Measurements from ENCODE around the gene ZFP90.
A peak's percentile ranks its signal among the peaks of the same experiment; 100 is the strongest.
"Not testable (repeated sequence)": the region's sequence is repeated elsewhere in the genome, so short reads cannot be mapped to it uniquely, and the experiment has no call there.

Gene ZFP90

GRCh38 chr16:68519225-68519745 lies 19.8 kb upstream of the ZFP90 start:
- no peak for DNase-seq (ENCODE audit: low read depth)

- DNase-seq (ENCODE audit: low read depth), result peak; percentile 74
Measured at GRCh38 chr16:68520649-68521086, 18.4 kb upstream of the ZFP90 start.

- no peak for DNase-seq (ENCODE audit: low read depth)
Measured at GRCh38 chr16:68524069-68524820, 14.8 kb upstream of the ZFP90 start.

DNA sequence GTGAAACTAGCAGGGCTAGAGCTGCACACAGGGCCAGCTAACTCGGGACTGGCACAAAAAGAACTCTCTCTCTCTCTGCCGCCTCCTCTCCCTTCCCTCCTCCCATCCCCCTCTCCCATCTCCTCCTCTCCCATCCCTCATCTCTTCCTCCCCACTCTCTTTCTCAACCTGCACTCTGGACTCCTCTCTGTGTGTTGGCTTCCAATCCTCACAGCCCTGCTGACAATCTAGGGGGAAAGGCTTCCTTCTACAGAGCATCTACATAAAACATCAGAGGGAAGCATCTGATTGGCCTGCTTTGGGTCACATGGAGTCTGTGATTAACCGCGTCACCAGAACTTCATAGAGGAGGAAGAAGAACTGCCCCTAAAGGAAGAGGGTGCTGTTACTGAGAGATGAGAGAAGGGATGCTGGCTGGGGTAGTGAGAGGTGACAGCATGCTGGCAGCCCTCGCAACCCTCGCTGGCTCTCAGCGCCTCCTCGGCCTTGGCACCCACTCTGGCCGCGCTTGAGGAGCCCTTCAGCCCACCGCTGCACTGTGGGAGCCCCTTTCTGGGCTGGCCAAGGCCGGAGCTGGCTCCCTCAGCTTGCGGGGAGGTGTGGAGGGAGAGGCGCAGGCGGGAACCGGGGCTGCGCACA lies 12.8 kb upstream of the ZFP90 start:
- DNase-seq (ENCODE audit: low read depth), result no peak

- no peak for DNase-seq (ENCODE audit: low read depth)
Measured at GRCh38 chr16:68526782-68527145, 12.3 kb upstream of the ZFP90 start.

DNA sequence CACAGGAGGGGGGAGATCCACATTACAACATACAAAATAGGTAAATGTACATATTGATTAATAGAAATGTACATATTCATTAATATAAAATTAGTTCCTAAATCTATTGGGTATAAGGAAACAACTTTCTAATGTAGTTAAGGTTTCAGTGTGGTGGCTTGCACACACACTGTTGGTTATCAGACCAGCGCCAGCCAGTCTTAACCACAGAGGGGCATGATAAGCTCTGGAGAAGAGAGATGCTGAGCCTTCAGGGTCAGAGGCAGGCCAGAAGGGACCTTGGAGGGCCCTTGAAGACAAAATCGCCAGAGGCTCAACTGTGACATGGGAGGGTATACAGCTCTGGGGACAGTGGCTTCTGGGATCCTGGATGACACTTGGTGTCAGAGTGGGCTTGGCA lies 10.9 kb upstream of the ZFP90 start:
- no peak for DNase-seq (ENCODE audit: low read depth)

DNA sequence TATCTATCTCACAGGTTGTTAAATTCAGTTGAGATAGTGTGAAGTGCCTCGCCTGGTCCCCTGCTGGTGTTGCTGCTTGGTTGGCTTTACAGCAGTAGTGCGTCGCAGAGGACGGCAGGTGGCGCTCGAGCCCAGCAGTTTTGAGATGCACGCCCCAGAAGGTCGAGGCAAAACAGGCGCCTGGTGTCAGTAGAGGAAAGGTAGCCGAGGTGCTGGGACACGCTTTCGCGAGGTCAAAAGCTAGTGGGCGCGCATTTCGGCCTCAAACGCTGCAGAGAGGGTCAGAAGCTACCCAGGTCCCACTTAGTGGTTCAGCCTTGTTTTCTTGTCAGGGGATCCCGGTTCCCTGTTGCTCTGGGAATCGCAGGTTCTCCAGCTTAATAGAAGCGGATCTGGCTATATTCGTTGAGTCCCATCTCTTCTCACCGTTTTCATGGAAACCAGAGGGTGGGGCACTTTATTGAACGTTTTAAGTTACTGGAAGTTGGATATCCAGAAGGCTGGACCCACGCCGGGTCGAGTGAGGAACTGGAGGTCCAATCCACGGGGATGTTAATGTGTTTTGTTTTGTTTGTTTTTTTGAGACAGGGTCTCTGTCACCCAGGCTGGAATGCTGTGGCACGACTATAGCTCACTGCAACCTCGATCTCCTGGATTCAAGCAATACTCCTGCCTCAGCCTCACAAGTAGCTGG lies 10.3 kb upstream of the ZFP90 start:
- DNase-seq (ENCODE audit: low read depth), result peak; percentile 77

- no peak for DNase-seq (ENCODE audit: low read depth)
Measured at GRCh38 chr16:68529608-68529930, 9.5 kb upstream of the ZFP90 start.

GRCh38 chr16:68529931-68530701 lies 9.0 kb upstream of the ZFP90 start:
- peak; percentile 83 for DNase-seq (ENCODE audit: low read depth)

DNA sequence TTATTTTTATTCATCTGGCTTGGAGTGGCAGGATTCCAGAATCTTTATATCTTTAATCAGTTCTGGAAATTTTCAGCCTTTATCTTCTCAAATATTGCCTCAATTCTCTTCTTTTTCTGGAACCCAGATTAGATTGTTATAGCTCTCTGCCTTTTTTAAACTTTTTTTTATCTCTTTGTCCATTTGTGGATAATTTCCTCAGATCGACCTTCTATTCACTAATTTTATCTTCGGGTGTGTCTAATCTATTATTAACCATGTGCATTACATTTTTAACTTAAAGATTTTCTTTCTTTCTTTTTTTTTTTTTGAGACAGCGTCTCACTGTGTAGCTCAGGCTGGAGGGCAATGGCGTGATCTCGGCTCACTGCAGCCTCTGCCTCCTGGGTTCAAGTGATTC lies 5.2 kb upstream of the ZFP90 start:
- DNase-seq (ENCODE audit: low read depth), result no peak

- no peak for DNase-seq (ENCODE audit: low read depth)
Measured at GRCh38 chr16:68535331-68535730, 3.8 kb upstream of the ZFP90 start.

- no peak for DNase-seq (ENCODE audit: low read depth)
Measured at GRCh38 chr16:68539711-68540239, 684 bp downstream of the ZFP90 start.

GRCh38 chr16:68548947-68549346 lies 9.9 kb downstream of the ZFP90 start:
- DNase-seq (ENCODE audit: low read depth), result no peak

DNA sequence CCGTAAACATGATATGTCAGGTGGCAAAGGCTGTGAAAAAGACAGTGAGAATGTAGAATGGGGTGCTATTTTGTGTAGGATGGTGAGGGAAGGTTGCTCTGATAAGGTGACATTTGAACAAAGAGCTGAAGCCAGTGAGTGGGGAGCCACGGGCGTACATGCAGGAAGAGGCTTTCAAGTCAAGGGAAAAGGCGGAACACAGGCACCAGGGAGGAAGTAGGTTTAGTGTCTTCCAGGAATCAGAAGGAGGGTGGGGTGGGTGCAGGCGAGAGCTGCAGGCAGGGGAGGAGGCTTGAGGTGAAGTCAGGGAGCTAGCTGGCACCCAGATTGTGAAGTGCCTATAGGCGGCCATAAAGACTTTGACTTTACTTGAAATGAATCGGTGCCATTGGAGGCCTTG lies 14.1 kb downstream of the ZFP90 start:
- no peak for DNase-seq (ENCODE audit: low read depth)

- DNase-seq (ENCODE audit: low read depth), result not testable (repeated sequence)
Measured at GRCh38 chr16:68560341-68560740, 21.2 kb downstream of the ZFP90 start.

- DNase-seq (ENCODE audit: low read depth), result no peak
Measured at GRCh38 chr16:68563631-68564381, 24.7 kb downstream of the ZFP90 start.

DNA sequence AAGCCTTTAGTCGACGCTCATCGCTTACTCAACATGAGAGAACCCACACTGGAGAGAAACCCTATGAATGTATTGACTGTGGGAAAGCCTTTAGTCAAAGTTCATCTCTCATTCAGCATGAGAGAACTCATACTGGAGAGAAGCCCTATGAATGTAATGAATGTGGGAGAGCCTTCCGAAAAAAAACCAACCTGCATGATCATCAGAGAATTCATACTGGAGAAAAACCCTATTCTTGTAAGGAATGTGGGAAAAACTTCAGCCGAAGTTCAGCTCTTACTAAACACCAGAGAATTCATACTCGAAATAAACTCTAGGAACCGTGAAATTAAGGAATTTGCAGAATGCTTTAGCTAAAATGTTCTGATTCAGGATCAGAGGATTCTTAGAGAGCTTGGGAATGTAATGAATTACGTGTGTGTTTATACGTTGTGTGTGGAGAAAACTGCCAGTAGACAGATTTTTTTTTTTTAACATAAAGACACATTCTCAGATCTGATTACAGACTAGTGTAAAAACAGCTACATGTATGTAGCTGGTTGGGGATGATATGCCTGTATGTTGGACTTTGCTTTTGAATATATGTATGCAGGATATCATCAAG lies 25.4 kb downstream of the ZFP90 start:
- DNase-seq (ENCODE audit: low read depth), result no peak

DNA sequence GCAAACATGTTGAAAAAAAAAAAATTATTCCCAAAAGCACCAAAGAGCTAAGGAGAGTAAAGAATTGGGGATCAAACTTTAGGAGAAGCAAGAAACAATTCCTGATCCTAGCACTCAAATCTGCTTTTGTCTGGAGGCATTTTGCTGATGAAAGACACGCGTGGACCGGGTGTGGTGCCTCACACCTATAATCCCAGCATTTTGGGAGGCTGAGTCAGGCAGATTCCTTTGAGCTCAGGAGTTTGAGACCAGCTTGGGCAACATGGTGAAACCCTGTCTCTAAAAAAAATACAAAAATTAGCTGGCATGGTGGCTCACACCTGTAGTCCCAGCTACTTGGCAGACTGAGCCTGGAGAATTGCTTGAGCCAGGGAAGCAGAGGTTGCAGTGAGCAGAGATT lies 35.4 kb downstream of the ZFP90 start:
- DNase-seq (ENCODE audit: low read depth), result no peak

DNA sequence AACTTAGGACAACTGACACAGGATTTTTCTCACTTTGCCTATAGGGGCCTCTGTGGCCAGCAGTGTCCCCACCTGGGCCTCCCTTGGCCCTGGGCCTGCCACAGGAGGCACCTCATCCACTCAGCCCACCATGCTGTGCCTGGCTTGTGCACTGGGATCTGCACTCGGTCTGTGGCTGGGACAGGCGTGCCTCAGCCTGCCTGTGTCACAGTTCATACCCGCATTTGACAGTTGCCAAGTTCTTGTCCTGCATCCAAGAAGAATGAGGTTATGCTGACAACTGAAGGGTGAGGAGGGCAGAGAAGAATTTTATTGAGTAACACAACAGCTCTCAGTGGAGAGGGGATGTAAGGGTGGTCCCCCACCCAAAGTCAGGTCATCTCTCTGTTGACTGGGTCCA lies 36.0 kb downstream of the ZFP90 start:
- DNase-seq (ENCODE audit: low read depth), result no peak

GRCh38 chr16:68577352-68577853 lies 38.3 kb downstream of the ZFP90 start:
- DNase-seq (ENCODE audit: low read depth), result no peak
